Measurements from ENCODE around the gene OR52B2.
"Not testable (repeated sequence)": the region's sequence is repeated elsewhere in the genome, so short reads cannot be mapped to it uniquely, and the experiment has no call there.

The OR52B2 gene

DNA sequence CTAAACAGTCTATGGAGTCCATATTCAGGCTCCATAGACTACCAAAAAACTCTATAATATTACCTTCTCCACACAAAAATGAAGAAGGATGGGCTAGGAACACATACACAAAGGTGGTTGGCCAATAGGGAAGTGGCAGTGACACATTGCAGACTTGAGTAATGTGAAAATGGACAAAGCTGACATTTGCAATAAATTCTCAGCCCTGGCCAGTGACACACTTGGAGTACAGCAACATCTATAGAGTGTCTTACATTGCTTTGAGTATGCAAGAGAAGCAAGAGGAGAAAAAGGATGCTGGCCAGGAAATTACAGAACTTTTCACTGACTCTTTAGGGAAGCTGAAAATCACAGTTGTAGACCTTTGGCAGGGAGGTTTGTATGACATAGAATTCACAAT lies 21.6 kb upstream of the OR52B2 start:
- H3K27ac ChIP-seq = no peak overlapping the region
- TF ChIP-seq, protein P1, sequence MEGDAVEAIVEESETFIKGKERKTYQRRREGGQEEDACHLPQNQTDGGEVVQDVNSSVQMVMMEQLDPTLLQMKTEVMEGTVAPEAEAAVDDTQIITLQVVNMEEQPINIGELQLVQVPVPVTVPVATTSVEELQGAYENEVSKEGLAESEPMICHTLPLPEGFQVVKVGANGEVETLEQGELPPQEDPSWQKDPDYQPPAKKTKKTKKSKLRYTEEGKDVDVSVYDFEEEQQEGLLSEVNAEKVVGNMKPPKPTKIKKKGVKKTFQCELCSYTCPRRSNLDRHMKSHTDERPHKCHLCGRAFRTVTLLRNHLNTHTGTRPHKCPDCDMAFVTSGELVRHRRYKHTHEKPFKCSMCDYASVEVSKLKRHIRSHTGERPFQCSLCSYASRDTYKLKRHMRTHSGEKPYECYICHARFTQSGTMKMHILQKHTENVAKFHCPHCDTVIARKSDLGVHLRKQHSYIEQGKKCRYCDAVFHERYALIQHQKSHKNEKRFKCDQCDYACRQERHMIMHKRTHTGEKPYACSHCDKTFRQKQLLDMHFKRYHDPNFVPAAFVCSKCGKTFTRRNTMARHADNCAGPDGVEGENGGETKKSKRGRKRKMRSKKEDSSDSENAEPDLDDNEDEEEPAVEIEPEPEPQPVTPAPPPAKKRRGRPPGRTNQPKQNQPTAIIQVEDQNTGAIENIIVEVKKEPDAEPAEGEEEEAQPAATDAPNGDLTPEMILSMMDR (IDR thresholded peaks at IDR 0.05) = no peak

GRCh38 chr11:6175440-6175839 lies 5.3 kb upstream of the OR52B2 start:
- no peak overlapping the region for H2AFZ ChIP-seq
- no peak overlapping the region for H3K9ac ChIP-seq
- H3K4me2 ChIP-seq (ENCODE audit: low read length) = no peak overlapping the region
- H3K27me3 ChIP-seq (ENCODE audit: control insufficient read depth, insufficient read depth, low read length) = no peaks in the 10 kb centered on the region
- no peak overlapping the region for H3K27ac ChIP-seq
- H3K9me3 ChIP-seq (ENCODE audit: control insufficient read depth, low read length) = no peaks in the 10 kb centered on the region
- no peak overlapping the region for H3K4me3 ChIP-seq (ENCODE audit: low read depth, low read length)
- no peaks in the 10 kb centered on the region for H3K36me3 ChIP-seq (ENCODE audit: control insufficient read depth, insufficient read depth, low read length)
- TF ChIP-seq, protein P1 (IDR thresholded peaks at IDR 0.05) = no peak
- H3K79me2 ChIP-seq = no peaks in the 10 kb centered on the region
- H3K4me1 ChIP-seq = no peaks in the 10 kb centered on the region

More for the DNA sequence above, 21.6 kb upstream of the OR52B2 start:
- Histone ChIP-seq H3K4me3 (ENCODE audit: low read depth, low read length) (no peak overlapping the region), H3K4me2 (ENCODE audit: low read length) (no peak overlapping the region), H3K9me3 (ENCODE audit: control insufficient read depth, low read length) (no peaks in the 10 kb centered on the region), H3K79me2 (no peaks in the 10 kb centered on the region), H3K9ac (no peak overlapping the region), H3K36me3 (ENCODE audit: control insufficient read depth, insufficient read depth, low read length) (no peaks in the 10 kb centered on the region), H3K4me1 (no peaks in the 10 kb centered on the region), H3K27me3 (ENCODE audit: control insufficient read depth, insufficient read depth, low read length) (no peaks in the 10 kb centered on the region), H2AFZ (no peak overlapping the region)

GRCh38 chr11:6156628-6157359 lies 13.3 kb downstream of the OR52B2 start:
- Histone ChIP-seq H3K4me2 (ENCODE audit: low read length) (no peak overlapping the region), H2AFZ (no peak overlapping the region), H3K27me3 (ENCODE audit: control insufficient read depth, insufficient read depth, low read length) (no peaks in the 10 kb centered on the region), H3K9me3 (ENCODE audit: control insufficient read depth, low read length) (no peaks in the 10 kb centered on the region), H3K9ac (no peak overlapping the region), H3K27ac (no peak overlapping the region), H3K4me1 (no peaks in the 10 kb centered on the region), H3K79me2 (no peaks in the 10 kb centered on the region), H3K4me3 (ENCODE audit: low read depth, low read length) (no peak overlapping the region), H3K36me3 (ENCODE audit: control insufficient read depth, insufficient read depth, low read length) (no peaks in the 10 kb centered on the region)
- TF ChIP-seq, protein P1 (IDR thresholded peaks at IDR 0.05) = no peak

DNA sequence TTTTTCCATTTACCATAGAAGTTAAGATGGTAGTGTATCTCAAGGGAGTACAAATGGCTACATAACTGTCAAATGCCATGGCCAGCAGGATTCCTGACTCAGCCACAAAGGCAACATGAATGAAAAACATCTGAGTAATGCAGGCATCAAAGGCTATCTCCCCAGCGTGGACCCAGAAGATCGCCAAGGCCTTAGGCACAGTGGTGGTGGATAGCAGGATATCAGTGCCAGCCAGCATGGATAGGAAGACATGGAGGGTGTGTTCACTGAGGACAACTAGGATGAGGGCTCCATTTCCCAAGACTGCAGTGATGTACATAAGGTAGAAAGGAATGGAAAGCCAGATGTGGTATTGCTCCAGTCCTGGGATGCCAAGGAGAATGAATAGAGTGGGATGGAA lies 18.0 kb downstream of the OR52B2 start:
- H3K27me3 ChIP-seq (ENCODE audit: control insufficient read depth, insufficient read depth, low read length) = no peaks in the 10 kb centered on the region
- no peak overlapping the region for H2AFZ ChIP-seq
- H3K9ac ChIP-seq = no peak overlapping the region
- H3K4me3 ChIP-seq (ENCODE audit: low read depth, low read length) = no peak overlapping the region
- no peak overlapping the region for H3K4me2 ChIP-seq (ENCODE audit: low read length)
- H3K9me3 ChIP-seq (ENCODE audit: control insufficient read depth, low read length) = no peaks in the 10 kb centered on the region
- TF ChIP-seq, protein P1 (IDR thresholded peaks at IDR 0.05) = no peak
- no peaks in the 10 kb centered on the region for H3K36me3 ChIP-seq (ENCODE audit: control insufficient read depth, insufficient read depth, low read length)
- no peaks in the 10 kb centered on the region for H3K4me1 ChIP-seq
- H3K79me2 ChIP-seq = no peaks in the 10 kb centered on the region
- H3K27ac ChIP-seq = no peak overlapping the region

GRCh38 chr11:6151117-6151516 lies 19.0 kb downstream of the OR52B2 start:
- TF ChIP-seq, protein P1 (IDR thresholded peaks at IDR 0.05) = no peak
- Histone ChIP-seq H3K9ac (no peak overlapping the region), H3K27ac (no peak overlapping the region), H3K27me3 (ENCODE audit: control insufficient read depth, insufficient read depth, low read length) (no peaks in the 10 kb centered on the region), H3K9me3 (ENCODE audit: control insufficient read depth, low read length) (no peaks in the 10 kb centered on the region), H2AFZ (no peak overlapping the region), H3K79me2 (no peaks in the 10 kb centered on the region), H3K4me1 (no peaks in the 10 kb centered on the region), H3K4me3 (ENCODE audit: low read depth, low read length) (no peak overlapping the region), H3K36me3 (ENCODE audit: control insufficient read depth, insufficient read depth, low read length) (no peaks in the 10 kb centered on the region), H3K4me2 (ENCODE audit: low read length) (no peak overlapping the region)

DNA sequence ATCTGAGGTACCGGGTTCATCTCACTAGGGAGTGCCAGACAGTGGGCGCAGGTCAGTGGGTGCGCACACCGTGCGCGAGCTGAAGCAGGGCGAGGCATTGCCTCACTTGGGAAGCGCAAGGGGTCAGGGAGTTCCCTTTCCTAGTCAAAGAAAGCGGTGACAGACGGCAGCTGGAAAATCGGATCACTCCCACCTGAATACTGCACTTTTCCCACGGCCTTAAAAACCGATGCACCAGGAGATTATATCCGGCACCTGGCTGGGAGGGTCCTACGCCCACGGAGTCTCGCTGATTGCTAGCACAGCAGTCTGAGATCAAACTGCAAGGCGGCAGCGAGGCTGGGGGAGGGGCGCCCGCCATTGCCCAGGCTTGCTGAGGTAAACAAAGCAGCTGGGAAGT lies 26.4 kb downstream of the OR52B2 start:
- H3K36me3 ChIP-seq (ENCODE audit: control insufficient read depth, insufficient read depth, low read length); H3K27me3 ChIP-seq (ENCODE audit: control insufficient read depth, insufficient read depth, low read length); H3K79me2 ChIP-seq; H2AFZ ChIP-seq; H3K27ac ChIP-seq; H3K4me3 ChIP-seq (ENCODE audit: low read depth, low read length); H3K4me2 ChIP-seq (ENCODE audit: low read length); H3K9ac ChIP-seq; H3K9me3 ChIP-seq (ENCODE audit: control insufficient read depth, low read length); H3K4me1 ChIP-seq: not testable (repeated sequence)

All from parathyroid adenoma (tissue), 2 donors.